NCI-H1105 (cell line): Measurements from ENCODE around the gene CFAP53.

Experiments used
- DNase-seq: peaks from one replicate; lab custom pipeline; 2025; lab: John Stamatoyannopoulos, UW

CFAP53 gene

GRCh38 chr18:50193796-50194630 is 72.3 kb downstream of the CFAP53 start:
- no peak for DNase-seq

- no peak for DNase-seq
Measured at GRCh38 chr18:50192995-50193795, 73.1 kb downstream of the CFAP53 start.

GRCh38 chr18:50190926-50191325 is 75.4 kb downstream of the CFAP53 start:
- DNase-seq, result no peak

GRCh38 chr18:50190236-50190635 is 76.1 kb downstream of the CFAP53 start:
- DNase-seq, result no peak

GRCh38 chr18:50189160-50189559 is 77.1 kb downstream of the CFAP53 start:
- no peak for DNase-seq

- DNase-seq, result no peak
Measured at GRCh38 chr18:50188652-50189051, 77.6 kb downstream of the CFAP53 start.

- DNase-seq, result no peak
Measured at GRCh38 chr18:50187659-50188058, 78.6 kb downstream of the CFAP53 start.

GRCh38 chr18:50186385-50186784 is 79.9 kb downstream of the CFAP53 start:
- no peak for DNase-seq

- no peak for DNase-seq
Measured at GRCh38 chr18:50183556-50183955, 82.7 kb downstream of the CFAP53 start.

GRCh38 chr18:50182511-50182910 is 83.8 kb downstream of the CFAP53 start:
- no peak for DNase-seq

GRCh38 chr18:50181590-50181989 is 84.7 kb downstream of the CFAP53 start:
- DNase-seq, result no peak

- no peak for DNase-seq
Measured at GRCh38 chr18:50179465-50179864, 86.8 kb downstream of the CFAP53 start.

- no peak for DNase-seq
Measured at GRCh38 chr18:50177294-50177992, 88.9 kb downstream of the CFAP53 start.
